Stimulated activated CD4-positive, alpha-beta T cell treated with anti-CD3 and anti-CD28 coated beads, TNF-alpha, amount 100 ng/mL, for 48 hours (primary cell): ENCODE data around the gene IP6K1.
"Not testable (repeated sequence)": the region's sequence is repeated elsewhere in the genome, so short reads cannot be mapped to it uniquely, and the experiment has no call there.

Experiments
- DNase-seq, 3 donors: peaks; one replicate each; pipeline ENCODE4 v3.0.0-alpha.2; 2020; ENCODE audit warnings: low read depth in 3 of 3

IP6K1 gene

GRCh38 chr3:49769286-49769915 is 16.9 kb downstream of the IP6K1 start:
- no peak for DNase-seq

DNA sequence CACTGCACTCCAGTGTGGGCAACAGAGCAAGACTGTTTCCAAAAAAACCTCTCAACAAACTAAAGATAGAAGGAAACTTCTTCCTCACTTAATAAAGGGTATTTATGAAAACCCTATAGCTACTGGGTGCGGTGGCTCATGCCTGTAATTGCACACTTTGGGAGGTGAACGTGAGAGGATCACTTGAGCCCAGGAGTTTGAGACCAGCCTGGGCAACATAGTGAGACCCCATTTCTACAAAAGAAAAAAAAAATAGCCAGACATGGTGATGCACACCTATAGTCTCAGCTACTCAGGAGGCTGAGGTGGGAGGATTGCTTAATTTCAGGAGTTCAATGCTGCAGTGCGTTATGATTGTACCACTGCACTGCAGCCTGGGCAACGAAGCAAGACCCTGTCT is 22.4 kb downstream of the IP6K1 start:
- no peak for DNase-seq

DNA sequence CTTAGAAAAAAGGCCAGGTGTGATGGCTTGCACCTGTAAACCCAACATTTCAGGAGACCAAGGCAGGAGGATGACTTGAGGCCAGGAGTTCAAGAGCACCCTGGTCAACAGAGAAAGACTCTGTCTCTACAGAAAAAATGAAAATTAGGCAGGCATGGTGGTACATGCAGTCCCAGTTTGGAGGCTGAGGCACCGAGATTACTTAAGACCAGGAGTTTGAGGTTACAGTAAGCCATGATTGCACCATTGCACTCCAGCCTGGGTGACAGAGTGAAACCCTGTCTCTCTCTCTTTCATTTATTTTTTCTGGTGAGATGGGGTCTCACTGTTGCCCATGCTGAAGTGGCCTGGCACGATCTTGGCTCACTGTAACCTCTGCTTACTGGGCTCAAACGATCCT is 24.7 kb downstream of the IP6K1 start:
- DNase-seq = no peak

DNA sequence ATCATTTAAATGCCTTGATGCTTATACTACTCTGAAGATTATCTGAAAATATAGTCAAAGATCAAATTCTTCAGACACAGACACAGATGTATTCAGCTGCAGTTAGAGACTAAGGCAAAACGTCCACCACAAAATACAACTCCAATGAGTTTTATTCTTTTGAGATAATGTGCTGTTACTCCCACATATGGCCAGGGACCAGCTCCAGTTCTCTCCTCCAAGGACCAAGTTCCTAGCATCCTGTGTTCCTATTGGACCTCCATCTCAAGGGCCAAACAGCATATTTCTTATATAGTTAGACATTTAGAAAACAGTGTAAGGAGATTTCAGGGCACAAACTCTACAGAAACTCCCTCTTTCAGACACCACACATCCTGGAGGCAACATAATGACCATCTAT is 27.1 kb downstream of the IP6K1 start:
- DNase-seq = no peak

- no peak for DNase-seq
These were observed 29.1 kb downstream of the IP6K1 start for GRCh38 chr3:49757197-49757596.

DNA sequence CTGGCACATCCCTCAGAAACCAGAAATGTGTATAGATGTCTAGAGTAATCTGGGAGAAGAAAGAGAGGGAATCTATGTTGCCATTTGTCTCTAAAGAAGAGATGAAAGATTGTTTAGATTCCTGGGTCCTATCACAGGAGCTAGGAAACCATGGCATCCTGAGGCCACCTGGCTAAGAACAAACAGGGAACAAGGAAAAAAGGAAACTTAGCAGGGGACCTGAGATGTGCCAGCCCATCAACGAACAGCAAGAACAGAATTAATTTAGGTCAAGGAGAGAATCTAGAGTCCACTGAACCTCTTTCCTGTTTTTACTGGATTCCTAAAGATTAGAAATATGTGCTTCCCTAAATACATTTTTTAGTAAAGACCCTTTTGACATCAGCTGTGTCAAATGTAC is 30.3 kb downstream of the IP6K1 start:
- no peak for DNase-seq

DNA sequence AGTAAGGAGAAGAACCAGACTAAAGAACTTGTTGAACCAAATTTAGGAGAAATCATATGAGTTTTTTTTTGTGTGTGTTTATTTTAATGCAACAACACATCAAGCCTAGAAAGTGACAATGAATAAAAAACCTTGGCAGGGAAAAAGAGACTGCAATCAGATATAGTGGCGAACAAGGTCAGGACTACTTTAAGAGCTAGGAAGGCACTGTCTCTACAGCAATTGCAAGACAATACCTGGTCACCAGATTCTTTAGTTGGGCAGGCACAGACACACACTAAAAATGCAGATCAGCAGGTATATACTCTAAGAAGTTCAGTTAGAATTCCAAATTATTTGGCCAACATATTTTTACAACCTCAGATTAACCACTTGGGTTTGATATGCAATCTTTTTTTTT is 31.8 kb downstream of the IP6K1 start:
- no peak for DNase-seq

DNA sequence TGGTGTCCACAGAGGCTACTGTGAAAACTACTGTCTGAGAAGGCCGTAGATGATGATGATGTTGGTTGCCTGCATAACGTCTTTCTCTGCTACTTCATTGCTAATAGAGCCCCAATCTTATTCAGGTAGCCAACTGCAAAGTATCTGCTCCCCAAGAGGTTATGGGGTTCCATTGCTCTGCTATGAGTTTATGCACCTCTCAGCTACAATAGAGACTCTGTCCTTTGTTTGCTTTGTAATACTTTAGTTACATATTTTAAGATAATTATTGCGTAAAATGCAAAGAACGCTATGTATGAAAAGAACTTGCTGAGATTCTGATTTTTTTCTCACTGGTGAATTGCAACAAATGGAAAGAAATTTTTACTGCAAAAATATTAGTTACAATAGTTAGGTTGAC is 34.8 kb downstream of the IP6K1 start:
- no peak for DNase-seq

DNA sequence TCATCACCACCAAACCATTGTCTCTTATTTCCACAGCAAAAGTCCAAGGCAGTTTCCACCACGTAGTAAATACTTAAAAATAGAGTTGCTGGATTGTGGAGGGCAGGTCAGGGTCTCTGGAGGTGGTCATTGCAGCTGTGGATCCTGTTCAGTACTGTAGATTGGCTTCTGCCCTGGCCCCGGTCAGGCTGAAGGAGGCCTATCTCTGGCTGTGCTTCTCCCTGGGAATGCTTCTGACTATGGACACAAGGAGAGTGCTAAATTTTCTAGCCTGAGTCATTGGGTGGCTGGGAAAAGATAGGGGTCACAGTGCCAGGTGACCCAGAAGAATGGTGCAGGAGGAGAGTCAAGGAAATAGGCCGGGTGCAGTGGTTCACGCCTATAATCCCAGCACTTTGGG is 36.3 kb downstream of the IP6K1 start:
- no peak for DNase-seq

- DNase-seq = not testable (repeated sequence)
These were observed 37.5 kb downstream of the IP6K1 start for GRCh38 chr3:49748874-49749273.

DNA sequence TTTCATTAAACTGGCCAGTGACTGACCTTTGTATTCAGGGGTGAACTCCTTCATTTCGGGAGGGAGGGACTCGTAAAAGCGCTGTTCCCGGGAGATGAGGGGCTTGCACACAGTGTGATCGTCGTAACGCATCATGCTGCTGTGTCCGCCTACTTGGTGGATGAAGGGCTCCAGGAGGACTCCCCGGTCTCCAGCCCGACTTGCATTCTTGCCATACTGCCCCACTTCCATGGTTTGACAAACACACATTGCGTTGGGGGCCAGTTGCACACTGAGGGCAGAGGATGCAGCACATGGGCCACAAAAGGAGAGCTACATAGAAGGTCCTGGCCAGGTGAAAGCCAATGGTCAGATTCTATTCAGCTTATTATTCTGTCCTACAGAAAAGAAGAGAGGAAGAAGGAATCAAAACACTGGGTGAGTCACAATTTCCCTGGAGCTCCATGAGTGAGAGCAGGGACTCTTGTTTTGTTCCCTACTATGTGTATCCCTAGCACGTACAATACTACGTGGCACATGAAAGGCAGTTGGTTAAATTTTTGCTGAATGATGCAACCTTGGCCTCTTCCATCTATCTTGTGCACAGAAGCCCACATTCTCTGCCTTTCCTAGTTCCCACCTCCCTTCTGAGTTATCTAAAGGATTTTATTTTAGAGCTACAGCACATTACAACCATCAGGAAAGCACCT is 38.4 kb downstream of the IP6K1 start:
- no peak for DNase-seq

GRCh38 chr3:49745986-49746385 is 40.4 kb downstream of the IP6K1 start:
- no peak for DNase-seq

DNA sequence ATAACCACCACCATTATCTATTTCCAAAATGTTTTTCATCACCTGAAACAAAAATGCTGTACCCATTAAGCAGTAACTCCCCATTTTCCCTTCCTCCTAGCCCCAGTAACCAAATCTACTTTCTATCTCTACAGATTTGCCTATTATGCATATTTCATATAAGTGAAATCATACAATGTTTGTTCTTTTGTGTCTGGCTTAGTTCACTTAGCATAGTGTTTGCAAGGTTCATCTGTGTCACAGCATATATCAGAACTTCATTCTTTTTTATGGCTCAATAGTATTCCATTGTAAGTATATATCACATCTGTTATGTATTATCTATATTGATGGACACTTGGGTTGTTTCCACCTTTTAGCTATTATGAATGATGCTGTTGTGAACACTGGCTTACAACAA is 45.9 kb downstream of the IP6K1 start:
- DNase-seq = no peak

DNA sequence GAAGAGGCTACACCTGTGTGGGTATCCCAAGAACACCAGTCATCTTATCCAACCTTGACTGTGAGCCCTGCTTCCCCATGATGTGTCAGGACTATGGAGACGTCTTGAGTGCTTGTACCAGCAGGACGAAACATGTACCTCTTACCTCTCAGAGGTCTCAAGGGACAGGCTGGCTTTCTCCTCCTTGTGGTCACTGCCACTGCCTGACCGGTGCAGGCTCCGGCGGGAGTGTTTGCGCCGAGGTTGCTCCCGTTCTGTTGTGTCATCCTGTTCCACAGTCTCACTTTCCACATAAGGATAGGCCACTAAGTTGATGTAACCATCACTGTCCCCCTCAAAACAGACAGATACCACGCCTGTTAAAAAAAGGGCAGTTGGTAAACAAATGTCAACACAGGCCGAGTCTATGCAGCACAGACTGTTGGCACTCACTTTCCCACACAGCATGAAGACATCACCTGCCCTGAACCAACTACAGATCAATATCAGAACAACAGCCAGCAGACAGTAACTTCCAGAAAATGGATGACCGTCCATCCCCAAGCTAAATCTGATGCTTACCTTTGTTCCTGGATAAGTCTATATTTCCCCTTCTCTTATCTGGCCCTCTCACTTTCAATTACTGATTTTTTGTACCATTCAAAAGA is 48.2 kb downstream of the IP6K1 start:
- no peak for DNase-seq

DNA sequence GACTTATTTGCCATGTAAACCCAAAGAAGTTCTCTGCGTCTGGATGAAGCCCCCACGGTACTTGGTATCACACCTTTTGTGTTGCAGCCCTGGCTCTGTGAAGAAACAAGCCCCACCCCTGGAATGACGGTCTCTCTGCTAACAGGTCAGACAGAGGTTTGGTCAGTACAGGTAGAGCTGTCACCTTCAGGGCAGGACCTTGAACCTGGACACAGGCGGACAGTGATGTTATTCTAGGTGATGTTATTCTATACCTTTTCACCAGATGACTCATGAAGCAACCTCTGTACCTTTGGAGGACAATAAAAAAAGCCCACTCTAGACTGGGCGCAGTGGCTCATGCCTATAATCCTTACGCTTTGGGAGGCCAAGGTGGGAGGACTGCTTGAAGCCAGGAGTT is 51.6 kb downstream of the IP6K1 start:
- no peak for DNase-seq

DNA sequence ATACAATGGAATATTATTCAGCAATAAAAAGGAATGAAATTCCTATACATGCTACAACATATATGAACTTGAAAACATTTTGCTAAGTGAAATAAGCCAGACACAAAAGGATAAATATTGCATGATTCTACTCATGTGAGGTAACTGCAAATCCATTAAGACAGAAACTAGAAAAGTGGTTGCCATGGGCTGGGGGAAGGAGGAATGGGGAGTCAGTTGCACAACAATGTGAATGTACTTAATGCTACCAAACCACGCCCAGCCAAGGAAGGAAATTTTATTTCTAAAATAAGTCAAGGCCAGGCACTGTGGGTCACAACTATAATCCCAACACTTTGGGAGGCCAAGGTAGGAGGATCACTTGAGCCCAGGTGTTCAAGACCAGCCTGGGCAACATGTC is 52.8 kb downstream of the IP6K1 start:
- DNase-seq = no peak

DNA sequence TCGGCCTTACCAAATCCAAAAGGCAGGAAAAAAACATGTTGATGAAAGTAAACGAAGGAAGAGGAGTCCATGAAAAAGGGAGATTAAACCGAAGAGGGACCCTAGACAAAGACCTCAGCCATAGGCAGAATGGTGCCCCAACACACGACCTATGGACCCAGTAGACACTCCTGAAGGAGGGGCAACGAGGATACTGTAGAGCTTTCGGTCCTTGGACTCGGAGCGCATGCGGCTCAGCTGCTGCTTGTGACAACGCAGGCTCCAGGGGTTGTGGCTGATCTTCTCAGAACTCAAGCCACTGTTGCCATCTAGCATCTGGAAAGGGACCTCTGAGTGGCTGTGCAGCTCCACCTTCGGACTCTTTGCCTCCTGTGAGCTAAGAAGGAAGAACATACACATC is 53.7 kb downstream of the IP6K1 start:
- no peak for DNase-seq

DNA sequence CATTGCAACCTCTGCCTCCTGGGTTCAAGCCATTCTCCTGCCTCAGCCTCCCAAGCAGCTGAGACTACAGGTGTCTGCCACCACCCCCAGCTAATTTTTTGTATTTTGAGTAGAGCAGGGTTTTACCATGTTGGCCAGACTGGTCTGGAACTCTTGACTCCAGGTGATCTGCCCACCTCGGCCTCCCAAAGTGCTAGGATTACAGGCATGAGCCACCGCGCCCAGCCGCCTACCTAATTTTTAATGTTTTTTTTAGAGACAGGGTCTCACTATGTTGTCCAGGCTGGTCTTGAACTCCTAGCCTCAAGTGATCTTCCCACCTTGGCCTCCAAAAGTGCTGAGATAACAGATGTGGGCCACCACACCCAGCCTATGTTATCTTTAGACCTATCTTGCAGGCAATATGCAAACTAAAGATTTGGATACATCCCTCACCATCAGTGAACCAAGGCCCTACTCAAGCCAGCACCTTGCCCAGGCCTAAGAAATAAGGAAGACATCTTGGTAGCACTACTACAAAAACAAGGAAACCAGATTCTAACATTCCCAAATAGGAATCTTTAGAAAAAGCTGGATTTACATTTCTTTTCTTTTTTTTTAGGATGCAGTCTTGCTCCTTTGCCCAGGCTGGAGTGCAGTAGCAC is 56.3 kb downstream of the IP6K1 start:
- no peak for DNase-seq

DNA sequence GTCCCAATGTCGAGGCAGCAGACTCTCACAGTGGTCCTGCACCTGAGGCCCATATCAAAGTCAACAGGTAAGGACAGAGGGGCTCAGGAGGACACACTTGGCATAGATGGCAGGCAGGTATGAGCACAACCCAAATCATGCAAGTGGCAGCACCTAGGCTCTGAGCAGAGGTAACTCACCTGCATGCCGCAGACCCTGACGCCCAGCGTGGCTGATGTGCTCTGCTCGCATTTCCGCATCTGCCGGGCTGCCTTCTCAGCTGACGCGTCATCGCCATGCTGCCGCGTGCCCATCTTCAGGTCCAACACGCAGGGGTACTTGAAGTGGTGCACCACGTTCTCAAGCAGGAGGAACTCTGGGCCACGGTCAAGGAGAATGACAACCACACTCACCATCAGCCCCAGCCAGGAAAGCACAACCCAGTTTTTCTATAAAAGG is 58.4 kb downstream of the IP6K1 start:
- DNase-seq = no peak

DNA sequence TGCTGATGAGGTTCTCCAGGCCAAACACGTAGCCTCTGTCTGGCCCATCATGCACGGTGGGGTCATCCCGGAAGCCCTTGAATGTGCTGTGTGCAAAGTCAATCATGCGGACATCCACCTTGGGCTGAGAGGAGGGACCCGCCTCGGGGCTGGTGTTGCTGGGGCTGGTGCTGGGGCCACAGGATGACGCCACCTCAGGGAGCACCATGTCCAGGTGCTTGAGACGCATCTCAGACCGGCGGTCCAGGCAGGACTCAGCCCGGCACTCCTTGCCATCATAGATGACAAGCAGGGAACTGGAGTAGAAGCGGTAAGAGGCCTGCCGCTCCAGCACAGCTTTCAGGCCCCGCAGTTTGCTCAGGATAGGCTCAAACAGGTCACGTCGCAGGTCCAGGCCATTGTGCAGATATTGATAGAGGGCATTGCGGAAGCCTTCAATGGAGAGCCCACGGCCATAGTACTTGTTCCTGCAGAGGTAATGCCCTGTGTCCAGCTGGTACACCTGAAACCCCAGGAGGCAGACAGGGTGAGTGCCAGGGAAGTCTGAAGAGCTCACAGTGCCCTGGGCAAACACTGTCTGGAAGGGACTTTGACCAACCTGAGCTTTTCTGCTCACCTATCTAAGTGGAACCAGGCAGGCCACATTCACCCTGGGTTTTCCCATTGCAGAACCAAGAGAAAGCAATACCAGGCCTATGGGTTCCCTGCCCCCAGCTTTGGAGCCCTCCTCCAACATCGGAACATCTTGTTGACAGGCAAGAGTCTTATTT is 59.0 kb downstream of the IP6K1 start:
- DNase-seq = no peak

- DNase-seq = no peak
These were observed 60.2 kb downstream of the IP6K1 start for GRCh38 chr3:49725906-49726681.
